Body of pancreas (tissue), 4 donors: ENCODE results near the gene FARS2.

Experiments used
- POLR2A ChIP-seq, 3 donors: fragments of 450-650 bp; IDR thresholded peaks; one replicate each; pipeline ENCODE4 v1.6.1; 2016; ENCODE audit warnings: antibody characterized with exemption in 3 of 3, mild to moderate bottlenecking in 2 of 3
- TF ChIP-seq, protein P1 (sequence below), 7 experiments: fragments of 450-650 bp in 4 of 7; fragments of 200-600 bp in 3 of 7; sonication (generic) in 3 of 7; IDR thresholded peaks; one replicate each; pipeline ENCODE4 v1.5.1; 2016 to 2019; ENCODE audit warnings: antibody characterized with exemption in 7 of 7

DNA sequence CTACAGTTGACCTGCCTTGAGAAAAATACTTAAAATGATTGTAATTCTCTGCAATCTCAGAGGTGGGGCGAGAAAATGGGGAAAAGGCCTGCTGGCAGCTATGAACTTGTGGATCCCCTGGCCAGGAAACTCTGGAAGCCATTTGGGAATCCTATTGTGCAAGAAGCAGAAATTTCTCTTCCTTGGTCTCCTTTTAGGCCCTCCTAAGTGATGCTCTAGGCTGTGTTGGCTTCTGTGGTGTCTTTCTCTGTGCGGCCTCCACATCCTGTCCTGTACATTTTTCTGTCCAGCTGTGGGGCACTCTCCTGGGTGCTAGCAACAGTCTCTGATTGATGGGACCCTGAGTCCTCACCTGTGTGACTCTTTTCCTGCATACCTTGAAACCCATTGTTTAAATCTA lies 290.9 kb downstream of the FARS2 start:
- TF ChIP-seq, protein P1, sequence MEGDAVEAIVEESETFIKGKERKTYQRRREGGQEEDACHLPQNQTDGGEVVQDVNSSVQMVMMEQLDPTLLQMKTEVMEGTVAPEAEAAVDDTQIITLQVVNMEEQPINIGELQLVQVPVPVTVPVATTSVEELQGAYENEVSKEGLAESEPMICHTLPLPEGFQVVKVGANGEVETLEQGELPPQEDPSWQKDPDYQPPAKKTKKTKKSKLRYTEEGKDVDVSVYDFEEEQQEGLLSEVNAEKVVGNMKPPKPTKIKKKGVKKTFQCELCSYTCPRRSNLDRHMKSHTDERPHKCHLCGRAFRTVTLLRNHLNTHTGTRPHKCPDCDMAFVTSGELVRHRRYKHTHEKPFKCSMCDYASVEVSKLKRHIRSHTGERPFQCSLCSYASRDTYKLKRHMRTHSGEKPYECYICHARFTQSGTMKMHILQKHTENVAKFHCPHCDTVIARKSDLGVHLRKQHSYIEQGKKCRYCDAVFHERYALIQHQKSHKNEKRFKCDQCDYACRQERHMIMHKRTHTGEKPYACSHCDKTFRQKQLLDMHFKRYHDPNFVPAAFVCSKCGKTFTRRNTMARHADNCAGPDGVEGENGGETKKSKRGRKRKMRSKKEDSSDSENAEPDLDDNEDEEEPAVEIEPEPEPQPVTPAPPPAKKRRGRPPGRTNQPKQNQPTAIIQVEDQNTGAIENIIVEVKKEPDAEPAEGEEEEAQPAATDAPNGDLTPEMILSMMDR (IDR thresholded peaks at IDR 0.05): no peak
- TF ChIP-seq POLR2A (IDR thresholded peaks at IDR 0.05): no peak
